HG02840 (cell line): ENCODE results near the gene FEZF2.

Experiments used
- ATAC-seq: cut with Tn5 transposase; IDR thresholded peaks from one replicate; pipeline ENCODE4 v1.9.1; 2021; ENCODE audit warnings: mild to moderate bottlenecking, moderate library complexity, moderate number of reproducible peaks; ENCODE audit not compliant: unreplicated experiment, low FRiP score

Gene FEZF2

GRCh38 chr3:62373714-62374333 is 474 bp upstream of the FEZF2 start:
- ATAC-seq, result no peak

GRCh38 chr3:62372621-62373041 is 719 bp downstream of the FEZF2 start:
- no peak for ATAC-seq

GRCh38 chr3:62371720-62372591 is 1.4 kb downstream of the FEZF2 start:
- no peak for ATAC-seq

- ATAC-seq, result no peak
Measured at GRCh38 chr3:62370858-62371719, 2.3 kb downstream of the FEZF2 start.

- no peak for ATAC-seq
Measured at GRCh38 chr3:62370112-62370857, 3.1 kb downstream of the FEZF2 start.

- ATAC-seq, result no peak
Measured at GRCh38 chr3:62369476-62369743, 3.9 kb downstream of the FEZF2 start.

- no peak for ATAC-seq
Measured at GRCh38 chr3:62368705-62369475, 4.5 kb downstream of the FEZF2 start.

- no peak for ATAC-seq
Measured at GRCh38 chr3:62368290-62368704, 5.1 kb downstream of the FEZF2 start.

GRCh38 chr3:62367763-62368195 is 5.6 kb downstream of the FEZF2 start:
- no peak for ATAC-seq

- ATAC-seq, result no peak
Measured at GRCh38 chr3:62366126-62366484, 7.2 kb downstream of the FEZF2 start.

- no peak for ATAC-seq
Measured at GRCh38 chr3:62365391-62366125, 7.8 kb downstream of the FEZF2 start.

GRCh38 chr3:62364191-62364590 is 9.2 kb downstream of the FEZF2 start:
- ATAC-seq, result no peak

GRCh38 chr3:62363275-62363674 is 10.1 kb downstream of the FEZF2 start:
- ATAC-seq, result no peak

- ATAC-seq, result no peak
Measured at GRCh38 chr3:62361824-62362223, 11.5 kb downstream of the FEZF2 start.

GRCh38 chr3:62361261-62361660 is 12.1 kb downstream of the FEZF2 start:
- ATAC-seq, result peak; percentile 63

- ATAC-seq, result no peak
Measured at GRCh38 chr3:62359531-62359930, 13.8 kb downstream of the FEZF2 start.

GRCh38 chr3:62356356-62356755 is 17.0 kb downstream of the FEZF2 start:
- no peak for ATAC-seq

- no peak for ATAC-seq
Measured at GRCh38 chr3:62355703-62356102, 17.6 kb downstream of the FEZF2 start.

GRCh38 chr3:62343755-62344154 is 29.6 kb downstream of the FEZF2 start:
- ATAC-seq, result no peak
